ENCODE results near the gene CEP290.
"Not testable (repeated sequence)": the region's sequence is repeated elsewhere in the genome, so short reads cannot be mapped to it uniquely, and the experiment has no call there.

The CEP290 gene

GRCh38 chr12:88141425-88141773 is 489 bp downstream of the CEP290 start:
- no peak for DNase-seq (ENCODE audit: low read depth)

- DNase-seq (ENCODE audit: low read depth), result not testable (repeated sequence)
These were observed 2.2 kb downstream of the CEP290 start for GRCh38 chr12:88139711-88140110.

- DNase-seq (ENCODE audit: low read depth), result not testable (repeated sequence)
These were observed 8.7 kb downstream of the CEP290 start for GRCh38 chr12:88133181-88133580.

- DNase-seq (ENCODE audit: low read depth), result no peak
These were observed 9.5 kb downstream of the CEP290 start for GRCh38 chr12:88132392-88132791.

- no peak for DNase-seq (ENCODE audit: low read depth)
These were observed 14.0 kb downstream of the CEP290 start for GRCh38 chr12:88127855-88128254.

GRCh38 chr12:88127099-88127498 is 14.8 kb downstream of the CEP290 start:
- DNase-seq (ENCODE audit: low read depth), result no peak

- DNase-seq (ENCODE audit: low read depth), result no peak
These were observed 19.2 kb downstream of the CEP290 start for GRCh38 chr12:88122666-88123065.

- DNase-seq (ENCODE audit: low read depth), result no peak
These were observed 28.0 kb downstream of the CEP290 start for GRCh38 chr12:88113871-88114270.

- DNase-seq (ENCODE audit: low read depth), result no peak
These were observed 30.7 kb downstream of the CEP290 start for GRCh38 chr12:88111074-88111652.

- DNase-seq (ENCODE audit: low read depth), result no peak
These were observed 33.9 kb downstream of the CEP290 start for GRCh38 chr12:88108021-88108420.

- DNase-seq (ENCODE audit: low read depth), result no peak
These were observed 48.3 kb downstream of the CEP290 start for GRCh38 chr12:88093573-88093972.

- DNase-seq (ENCODE audit: low read depth), result no peak
These were observed 49.1 kb downstream of the CEP290 start for GRCh38 chr12:88092771-88093170.

GRCh38 chr12:88084210-88084609 is 57.7 kb downstream of the CEP290 start:
- no peak for DNase-seq (ENCODE audit: low read depth)

GRCh38 chr12:88083634-88084033 is 58.3 kb downstream of the CEP290 start:
- DNase-seq (ENCODE audit: low read depth), result no peak

- DNase-seq (ENCODE audit: low read depth), result no peak
These were observed 60.6 kb downstream of the CEP290 start for GRCh38 chr12:88081247-88081646.

GRCh38 chr12:88067301-88067700 is 74.6 kb downstream of the CEP290 start:
- DNase-seq (ENCODE audit: low read depth), result no peak

- DNase-seq (ENCODE audit: low read depth), result no peak
These were observed 78.5 kb downstream of the CEP290 start for GRCh38 chr12:88063375-88063774.

- DNase-seq (ENCODE audit: low read depth), result no peak
These were observed 79.4 kb downstream of the CEP290 start for GRCh38 chr12:88062474-88062873.

GRCh38 chr12:88058719-88059077 is 83.2 kb downstream of the CEP290 start:
- no peak for DNase-seq (ENCODE audit: low read depth)

GRCh38 chr12:88057994-88058718 is 83.7 kb downstream of the CEP290 start:
- DNase-seq (ENCODE audit: low read depth), result no peak

GRCh38 chr12:88056571-88056970 is 85.3 kb downstream of the CEP290 start:
- DNase-seq (ENCODE audit: low read depth), result no peak

GRCh38 chr12:88052686-88053085 is 89.2 kb downstream of the CEP290 start:
- no peak for DNase-seq (ENCODE audit: low read depth)

GRCh38 chr12:88044035-88044434 is 97.9 kb downstream of the CEP290 start:
- DNase-seq (ENCODE audit: low read depth), result no peak

- no peak for DNase-seq (ENCODE audit: low read depth)
These were observed 104.1 kb downstream of the CEP290 start for GRCh38 chr12:88037770-88038169.
